B cell (primary cell): ENCODE results near the gene XRCC4. TPM values are rescaled to one million over a fixed set of nuclear protein-coding genes. Genes with fewer than 3 reads are reported as not detected.

Experiments
- ATAC-seq: fragments of 200-7000 bp; cut with Tn5 transposase; one replicate; pipeline ENCODE4 v1.10.0; 2021; ENCODE audit warnings: low read depth, mild to moderate bottlenecking, moderate number of reproducible peaks, moderate library complexity
- CTCF ChIA-PET: fragments of 350-600 bp; sonication (Branson Sonifier 250); formaldehyde crosslinking; loops from one replicate; lab custom pipeline; 2021; ENCODE audit warnings: antibody characterized with exemption, inconsistent platforms; lab: Charles Lee
- POLR2A ChIA-PET: fragments of 350-600 bp; sonication (Branson Sonifier 250); formaldehyde crosslinking; loops from one replicate; lab custom pipeline; 2021; ENCODE audit warnings: antibody characterized with exemption; lab: Charles Lee
- DNase-seq: peaks from one replicate; pipeline ENCODE4 v3.0.0; 2013
- H2AFZ ChIP-seq: 2 replicates; pipeline ENCODE4 v1.6.1; 2012; ENCODE audit warnings: mild to moderate bottlenecking, low read depth, low read length; ENCODE audit not compliant: insufficient read depth, poor library complexity, severe bottlenecking
- H3K27ac ChIP-seq, 2 donors: 1 replicate in 1 of 2; 2 replicates in 1 of 2; pipeline ENCODE4 v1.5.1; 2012 to 2013; ENCODE audit warnings: low read length in 2 of 2, mild to moderate bottlenecking in 2 of 2, moderate library complexity in 1 of 2
- H3K27me3 ChIP-seq, 4 experiments: fragments of 200-600 bp in 1 of 4; sonication (generic) in 1 of 4; replicated peaks in 1 of 4; 1 replicate in 2 of 4; 2 replicates in 2 of 4; pipeline versions ENCODE4 v1.6.1 to v1.7.0; 2013 to 2016; ENCODE audit warnings: low read length in 3 of 4, mild to moderate bottlenecking in 2 of 4, mixed read lengths in 1 of 4, moderate library complexity in 1 of 4; ENCODE audit not compliant: insufficient read depth in 4 of 4, control insufficient read depth in 3 of 4; ENCODE audit errors: control extremely low read depth in 1 of 4
- H3K36me3 ChIP-seq, 2 experiments: replicated peaks in 1 of 2; 1 replicate in 1 of 2; 2 replicates in 1 of 2; pipeline versions ENCODE4 v1.6.1 to v1.7.1; 2013; ENCODE audit warnings: low read length in 1 of 2; ENCODE audit not compliant: insufficient read depth in 2 of 2, control insufficient read depth in 1 of 2; ENCODE audit errors: control extremely low read depth in 1 of 2, extremely low read depth in 1 of 2
- H3K4me1 ChIP-seq, 2 donors: fragments of 200-600 bp in 1 of 2; sonication (generic) in 1 of 2; 1 replicate in 1 of 2; 2 replicates in 1 of 2; pipeline versions ENCODE4 v1.5.1 to v1.6.1; 2013 to 2017; ENCODE audit warnings: low read length in 2 of 2; ENCODE audit not compliant: control insufficient read depth in 2 of 2, insufficient read depth in 2 of 2
- H3K4me2 ChIP-seq: replicated peaks from 2 replicates; pipeline ENCODE3; 2012; ENCODE audit warnings: mild to moderate bottlenecking, low read depth, low read length; ENCODE audit not compliant: poor library complexity, severe bottlenecking
- H3K4me3 ChIP-seq, 5 experiments: fragments of 200-600 bp in 1 of 5; sonication (generic) in 1 of 5; 1 replicate in 3 of 5; 2 replicates in 2 of 5; pipeline versions ENCODE4 v1.5.1 to v1.7.0; 2011 to 2016; ENCODE audit warnings: low read length in 4 of 5, mild to moderate bottlenecking in 4 of 5, low read depth in 2 of 5, control low read depth in 1 of 5, moderate library complexity in 1 of 5; ENCODE audit not compliant: insufficient read depth in 1 of 5; ENCODE audit errors: control extremely low read depth in 1 of 5, extremely low read depth in 1 of 5
- H3K79me2 ChIP-seq: fragments of 200-600 bp; sonication (generic); one replicate; pipeline ENCODE4 v1.6.0; 2016; ENCODE audit warnings: low read length; ENCODE audit not compliant: control insufficient read depth, insufficient read depth
- H3K9ac ChIP-seq: fragments of 200-600 bp; sonication (generic); 2 replicates; pipeline ENCODE4 v1.6.1; 2017; ENCODE audit warnings: mild to moderate bottlenecking, low read length, moderate library complexity
- H3K9me3 ChIP-seq, 3 donors: one replicate each; pipeline versions ENCODE4 v1.6.1 to v1.7.1; 2013; ENCODE audit warnings: low read length in 2 of 3; ENCODE audit not compliant: control insufficient read depth in 2 of 3, insufficient read depth in 1 of 3; ENCODE audit errors: control extremely low read depth in 1 of 3
- H4K20me1 ChIP-seq: 2 replicates; pipeline ENCODE4 v1.6.0; 2012; ENCODE audit warnings: mild to moderate bottlenecking, low read length; ENCODE audit not compliant: insufficient read depth, control insufficient read depth, poor library complexity, severe bottlenecking
- H3K27ac Mint-ChIP-seq: one replicate; pipeline ENCODE4 v1.8.0; 2021; ENCODE audit warnings: mixed read lengths
- H3K27me3 Mint-ChIP-seq: one replicate; pipeline ENCODE4 v1.8.0; 2021; ENCODE audit warnings: mixed read lengths
- H3K4me1 Mint-ChIP-seq: one replicate; pipeline ENCODE4 v1.8.0; 2021; ENCODE audit warnings: mixed read lengths
- H3K4me3 Mint-ChIP-seq: one replicate; pipeline ENCODE4 v1.8.0; 2021; ENCODE audit warnings: mixed read lengths
- H3K9me3 Mint-ChIP-seq: one replicate; pipeline ENCODE4 v1.8.0; 2022; ENCODE audit warnings: mixed read lengths; ENCODE audit not compliant: insufficient read depth
- CTCF ChIP-seq: fragments of 200-600 bp; IDR thresholded peaks from one replicate; pipeline ENCODE4 v1.8.0; 2022; ENCODE audit warnings: antibody characterized with exemption, mild to moderate bottlenecking
- EZH2 ChIP-seq: IDR thresholded peaks from 2 replicates; pipeline ENCODE4 v1.6.1; 2012; ENCODE audit warnings: borderline replicate concordance, low read depth, mild to moderate bottlenecking, moderate library complexity, low read length; ENCODE audit not compliant: insufficient read depth, poor library complexity, severe bottlenecking
- WGBS: methylation state at CpG from one replicate; pipeline ENCODE4 v1.1.5; 2013; ENCODE audit warnings: missing lambda C conversion rate; ENCODE audit not compliant: insufficient coverage; 5-methylcytosine and 5-hydroxymethylcytosine counted together
- intact Hi-C: fragments of 100-400 bp; cut with micrococcal nuclease; formaldehyde crosslinking; loops from one replicate; pipeline ENCODE4 v1.10.0; 2022
- polyA plus RNA-seq: library from polyadenylated mRNA; depleted of rRNA; stranded (reverse); fragments of >200 nt; gene quantifications from 2 replicates; pipeline ENCODE4 v1.2.3, GENCODE V29; 2012
- total RNA-seq, 2 donors: library from RNA; stranded (reverse); fragments of 120-200 nt in 1 of 2; gene quantifications; 1 replicate in 1 of 2; 2 replicates in 1 of 2; pipeline versions ENCODE4 v1.2.3 to v1.2.4, GENCODE V29; 2013 to 2022

Gene XRCC4
- total and polyA plus RNA-seq, 2 donors (not counting 1 experiment from before 2014, with no cell fraction given), result 1.3 to 7.7 TPM

DNA sequence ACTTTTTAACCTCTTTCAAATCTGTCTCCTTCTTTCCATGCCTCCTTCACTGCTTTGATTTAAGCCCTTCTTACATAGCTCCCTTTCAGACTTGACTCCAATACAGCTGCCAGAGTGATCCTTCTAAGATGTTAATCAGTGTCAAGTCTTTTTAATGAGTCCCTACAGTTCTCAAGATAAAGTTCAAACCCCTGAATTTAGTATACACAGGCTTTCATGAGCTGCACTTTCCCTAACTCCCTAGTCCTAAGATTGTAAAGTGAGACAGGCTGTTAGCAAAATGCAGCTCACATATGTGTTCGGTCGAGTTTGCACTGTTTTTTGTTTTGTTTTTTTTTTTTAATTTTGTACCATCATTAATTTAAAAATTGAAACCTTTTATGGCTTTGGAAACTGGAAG lies 203.8 kb downstream of the XRCC4 start:
- Histone ChIP-seq H3K36me3 (no peaks in the 10 kb centered on the region), H3K27me3 (no peaks in the 10 kb centered on the region), H3K79me2 (no peaks in the 10 kb centered on the region), H4K20me1 (no peaks in the 10 kb centered on the region), H2AFZ (no peak overlapping the region), H3K4me2 (no peak overlapping the region), H3K4me3 (no peak overlapping the region), H3K9ac (no peak overlapping the region), H3K27ac (no peak overlapping the region), H3K9me3 (no peaks in the 10 kb centered on the region), H3K4me1 (no peaks in the 10 kb centered on the region)
- Mint-ChIP-seq H3K9me3 (no peaks in the 10 kb centered on the region), H3K4me1 (no peaks in the 10 kb centered on the region), H3K4me3 (no peak overlapping the region), H3K27ac (no peak overlapping the region), H3K27me3 (no peaks in the 10 kb centered on the region)
- ChIA-PET POLR2A (no interaction called here), CTCF (no interaction called here)
- no peak for TF ChIP-seq EZH2
- no peak for TF ChIP-seq CTCF
- no CpG with 5 or more reads among the region's 2 CpGs for WGBS
- DNase-seq (no peak), ATAC-seq (no peak)
- intact Hi-C loops, result no loop called here

DNA sequence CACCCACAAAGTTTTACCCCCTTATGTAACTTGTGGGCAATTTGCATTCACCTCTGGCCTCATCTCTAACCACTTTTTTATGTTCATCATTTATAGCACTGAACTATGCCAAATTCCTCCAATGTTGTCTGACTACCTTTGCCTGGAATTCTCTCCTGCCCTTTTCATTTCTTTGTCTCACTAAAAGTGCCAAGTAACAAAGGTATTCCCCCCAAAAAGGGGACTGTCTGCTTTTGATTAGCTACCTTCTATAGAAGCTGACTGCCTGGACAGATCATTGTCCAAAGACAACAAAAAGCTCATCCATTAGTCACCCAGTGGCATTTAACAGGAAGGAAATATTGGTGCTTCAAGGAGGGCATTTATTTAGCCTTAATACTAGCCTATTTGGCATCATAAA lies 204.3 kb downstream of the XRCC4 start:
- intact Hi-C loops, result no loop called here
- Histone ChIP-seq H3K79me2 (no peaks in the 10 kb centered on the region), H3K27ac (no peak overlapping the region), H3K4me1 (no peaks in the 10 kb centered on the region), H2AFZ (no peak overlapping the region), H3K27me3 (no peaks in the 10 kb centered on the region), H3K9me3 (no peaks in the 10 kb centered on the region), H3K4me3 (no peak overlapping the region), H3K9ac (no peak overlapping the region), H3K4me2 (no peak overlapping the region), H3K36me3 (no peaks in the 10 kb centered on the region), H4K20me1 (no peaks in the 10 kb centered on the region)
- Mint-ChIP-seq H3K4me3 (no peak overlapping the region), H3K9me3 (no peaks in the 10 kb centered on the region), H3K4me1 (no peaks in the 10 kb centered on the region), H3K27me3 (no peaks in the 10 kb centered on the region), H3K27ac (no peak overlapping the region)
- ATAC-seq (no peak), DNase-seq (no peak)
- TF ChIP-seq EZH2, result no peak
- POLR2A ChIA-PET, result no interaction called here
- CTCF ChIA-PET, result no interaction called here
